Measurements from ENCODE around the gene TTC33. TPM values are rescaled to one million over a fixed set of nuclear protein-coding genes. Genes with fewer than 3 reads are reported as not detected.
A peak's percentile ranks its signal among the peaks of the same experiment; 100 is the strongest.

TTC33 gene
- total and polyA plus RNA-seq, 10 donors, result 4.3 to 17.9 (median 13.7) TPM

- peaks cover 18 to 97% (median 72%) of the 10 kb centered on the region in 6 donors for H3K4me1 ChIP-seq
- no peaks in the 10 kb centered on the region for H3K27me3 ChIP-seq (replicated peaks in 1 of 7)
- peak; percentile 88 for DNase-seq
- WGBS, 5 donors, result 2 to 3% (median 2%) methylated on average over 8 of the region's 8 CpGs
- peaks cover 0 to 54% (median 15%) of the 10 kb centered on the region in 6 donors for H3K36me3 ChIP-seq
- no peak for TF ChIP-seq POLR2A (IDR thresholded peaks at IDR 0.05)
- peak in 1 of 3 donors; percentile 77 for TF ChIP-seq POLR2AphosphoS5 (IDR thresholded peaks at IDR 0.05)
- peak; percentile 82 to 93 (median 87) for TF ChIP-seq CTCF (IDR thresholded peaks at IDR 0.05 in 8 of 11, conservative IDR thresholded peaks at IDR 0.05 in 3 of 11)
- no peaks in the 10 kb centered on the region for H3K9me3 ChIP-seq
- intact Hi-C loops (cut with DNase I; ENCODE audit: low total_unique reads), result loop anchor here (5.0 to 10.0 kb wide), 3 partner anchors 323 to 736 kb away; no protein-coding TSS in a partner anchor
- H3K4me3 ChIP-seq, result peak overlapping the region in 4 of 8 donors; percentile 4 to 91 (median 44)
- peak overlapping the region in 6 of 8 donors; percentile 8 to 97 (median 90) for H3K27ac ChIP-seq
Measured at GRCh38 chr5:40688127-40688761, 67.5 kb downstream of the TTC33 start.

GRCh38 chr5:40687321-40687720 is 68.4 kb downstream of the TTC33 start:
- Histone ChIP-seq H3K36me3 (peaks cover 0 to 45% (median 8%) of the 10 kb centered on the region in 6 donors), H3K4me1 (peaks cover 18 to 99% (median 82%) of the 10 kb centered on the region in 6 donors), H3K27me3 (replicated peaks in 1 of 7) (no peaks in the 10 kb centered on the region), H3K9me3 (no peaks in the 10 kb centered on the region), H3K27ac (peak overlapping the region in 7 of 8 donors; percentile 8 to 97 (median 90)), H3K4me3 (peak overlapping the region in 4 of 8 donors; percentile 2 to 91 (median 46))
- intact Hi-C loops (cut with DNase I; ENCODE audit: low total_unique reads), result loop anchor here (5.0 to 10.0 kb wide), 3 partner anchors 323 to 735 kb away; no protein-coding TSS in a partner anchor
- TF ChIP-seq POLR2AphosphoS5 (IDR thresholded peaks at IDR 0.05) (peak in 1 of 3 donors; percentile 29), CTCF (IDR thresholded peaks at IDR 0.05 in 8 of 11, conservative IDR thresholded peaks at IDR 0.05 in 3 of 11) (no peak), POLR2A (IDR thresholded peaks at IDR 0.05) (no peak)
- DNase-seq, result no peak
- 63 to 78% (median 68%) methylated on average over 7 of the region's 7 CpGs for WGBS, 5 donors

GRCh38 chr5:40685976-40686486 is 69.7 kb downstream of the TTC33 start:
- Histone ChIP-seq H3K4me3 (peak overlapping the region in 6 of 8 donors; percentile 9 to 91 (median 68)), H3K4me1 (peaks cover 18 to 100% (median 89%) of the 10 kb centered on the region in 6 donors)

More at GRCh38 chr5:40685976-40686486, 69.7 kb downstream of the TTC33 start:
- peaks cover 0 to 40% (median 0%) of the 10 kb centered on the region in 6 donors for H3K36me3 ChIP-seq
- 62 to 87% (median 73%) methylated on average over 1 of the region's 1 CpG for WGBS, 5 donors
- TF ChIP-seq POLR2AphosphoS5 (IDR thresholded peaks at IDR 0.05), result no peak
- no peak for TF ChIP-seq CTCF (IDR thresholded peaks at IDR 0.05 in 8 of 11, conservative IDR thresholded peaks at IDR 0.05 in 3 of 11)
- TF ChIP-seq POLR2A (IDR thresholded peaks at IDR 0.05), result no peak
- H3K27ac ChIP-seq, result peak overlapping the region; percentile 8 to 97 (median 88)
- H3K27me3 ChIP-seq (replicated peaks in 1 of 7), result peaks cover 0 to 9% (median 0%) of the 10 kb centered on the region in 7 donors
- H3K9me3 ChIP-seq, result no peaks in the 10 kb centered on the region
- intact Hi-C loops (cut with DNase I; ENCODE audit: low total_unique reads), result loop anchor here (5.0 to 10.0 kb wide), 3 partner anchors 321 to 734 kb away; no protein-coding TSS in a partner anchor
- no peak for DNase-seq

Data from spleen (tissue), 11 donors.